DOHH2 (cell line): ENCODE results near the gene RAD51.

ENCODE experiments used
- H3F3A ChIP-seq: fragments of 200-600 bp; sonication (generic), shearing (Covaris generic); 2 replicates; pipeline ENCODE4 v1.6.0; 2016; ENCODE audit warnings: antibody characterized with exemption, mild to moderate bottlenecking; ENCODE audit not compliant: control insufficient read depth, insufficient read depth
- H3K27ac ChIP-seq: fragments of 200-600 bp; sonication (generic); 2 replicates; pipeline ENCODE4 v1.5.1; 2014; ENCODE audit warnings: low read depth, mild to moderate bottlenecking, low read length, moderate library complexity
- H3K27me3 ChIP-seq: fragments of 200-600 bp; sonication (generic); 2 replicates; pipeline ENCODE4 v1.6.1; 2014; ENCODE audit warnings: mild to moderate bottlenecking, low read length, mixed read lengths; ENCODE audit not compliant: control insufficient read depth
- H3K36me3 ChIP-seq: fragments of 200-600 bp; sonication (generic); 2 replicates; pipeline ENCODE4 v1.6.1; 2014; ENCODE audit warnings: mild to moderate bottlenecking, low read length, moderate library complexity, mixed read lengths; ENCODE audit not compliant: control insufficient read depth
- H3K4me1 ChIP-seq: fragments of 200-600 bp; sonication (generic); 2 replicates; pipeline ENCODE4 v1.6.1; 2014; ENCODE audit warnings: mild to moderate bottlenecking, low read length, mixed read lengths; ENCODE audit not compliant: control insufficient read depth
- H3K4me2 ChIP-seq: fragments of 200-600 bp; sonication (generic); 2 replicates; pipeline ENCODE4 v1.6.0; 2014; ENCODE audit warnings: mild to moderate bottlenecking, low read length, moderate library complexity
- H3K4me3 ChIP-seq: fragments of 200-600 bp; sonication (generic); 2 replicates; pipeline ENCODE4 v1.5.1; 2014; ENCODE audit warnings: mild to moderate bottlenecking, low read length, mixed read lengths
- H3K79me2 ChIP-seq: fragments of 200-600 bp; sonication (generic); 2 replicates; pipeline ENCODE4 v1.6.1; 2014; ENCODE audit warnings: mild to moderate bottlenecking, low read length, mixed read lengths; ENCODE audit not compliant: control insufficient read depth
- H3K9me2 ChIP-seq: fragments of 200-600 bp; sonication (generic); replicated peaks from 2 replicates; pipeline ENCODE4 v1.6.1; 2014; ENCODE audit warnings: mild to moderate bottlenecking, low read length, mixed read lengths; ENCODE audit not compliant: control insufficient read depth
- H3K9me3 ChIP-seq: fragments of 200-600 bp; sonication (generic); 2 replicates; pipeline ENCODE4 v1.6.1; 2014; ENCODE audit warnings: antibody characterized with exemption, low read length, mixed read lengths; ENCODE audit not compliant: control insufficient read depth, insufficient read depth
- H4K20me1 ChIP-seq: fragments of 200-600 bp; sonication (generic); 2 replicates; pipeline ENCODE4 v1.6.0; 2014; ENCODE audit warnings: low read depth, mild to moderate bottlenecking, antibody characterized with exemption, low read length, moderate library complexity; ENCODE audit not compliant: control insufficient read depth, insufficient read depth
- CTCF ChIP-seq: fragments of 200-600 bp; sonication (generic); IDR thresholded peaks from one replicate; pipeline ENCODE4 v1.5.1; 2014; ENCODE audit warnings: antibody characterized with exemption, mild to moderate bottlenecking, low read depth, low read length; ENCODE audit not compliant: poor library complexity, severe bottlenecking
- EZH2phosphoT487 ChIP-seq: fragments of 200-600 bp; sonication (generic); IDR thresholded peaks from 2 replicates; pipeline ENCODE4 v1.6.1; 2017; ENCODE audit warnings: borderline replicate concordance, mild to moderate bottlenecking, antibody characterized with exemption, low read length, moderate library complexity, mixed read lengths

Gene RAD51

GRCh38 chr15:40749151-40749630 is 54.2 kb downstream of the RAD51 start:
- Histone ChIP-seq H3K4me2 (no peak overlapping the region), H3K79me2 (peaks cover 49% of the 10 kb centered on the region), H3K4me3 (no peak overlapping the region), H3K27ac (no peak overlapping the region), H3K9me3 (no peaks in the 10 kb centered on the region), H3F3A (peaks cover 3% of the 10 kb centered on the region; the same call in 1 of the 2 replicates), H3K27me3 (no peaks in the 10 kb centered on the region), H3K9me2 (no peaks in the 10 kb centered on the region), H3K36me3 (peaks cover 80% of the 10 kb centered on the region), H3K4me1 (peaks cover 21% of the 10 kb centered on the region), H4K20me1 (no peaks in the 10 kb centered on the region)
- TF ChIP-seq CTCF (no peak), EZH2phosphoT487 (no peak)

GRCh38 chr15:40750885-40751284 is 55.9 kb downstream of the RAD51 start:
- H3K27ac ChIP-seq, result no peak overlapping the region
- H4K20me1 ChIP-seq, result no peaks in the 10 kb centered on the region
- H3K79me2 ChIP-seq, result peaks cover 54% of the 10 kb centered on the region
- H3K4me3 ChIP-seq, result no peak overlapping the region
- H3K4me1 ChIP-seq, result peaks cover 29% of the 10 kb centered on the region
- no peaks in the 10 kb centered on the region for H3K9me3 ChIP-seq
- H3K4me2 ChIP-seq, result no peak overlapping the region
- no peaks in the 10 kb centered on the region for H3K27me3 ChIP-seq
- peaks cover 3% of the 10 kb centered on the region; the same call in 1 of the 2 replicates for H3F3A ChIP-seq
- TF ChIP-seq CTCF (no peak), EZH2phosphoT487 (no peak)
- H3K36me3 ChIP-seq, result peaks cover 71% of the 10 kb centered on the region
- no peaks in the 10 kb centered on the region for H3K9me2 ChIP-seq

- H3K9me2 ChIP-seq, result no peaks in the 10 kb centered on the region
- H3K4me1 ChIP-seq, result peaks cover 37% of the 10 kb centered on the region
- no peak overlapping the region for H3K4me3 ChIP-seq
- no peak overlapping the region; the same call in 1 of the 2 replicates for H3K4me2 ChIP-seq
- H3K79me2 ChIP-seq, result peaks cover 54% of the 10 kb centered on the region
- no peaks in the 10 kb centered on the region for H3K9me3 ChIP-seq
- H3K27me3 ChIP-seq, result no peaks in the 10 kb centered on the region
- peaks cover 67% of the 10 kb centered on the region for H3K36me3 ChIP-seq
- no peaks in the 10 kb centered on the region for H4K20me1 ChIP-seq
- H3K27ac ChIP-seq, result no peak overlapping the region
- TF ChIP-seq CTCF (no peak), EZH2phosphoT487 (no peak)
- H3F3A ChIP-seq, result peaks cover 3% of the 10 kb centered on the region; the same call in 1 of the 2 replicates
Measured at GRCh38 chr15:40751745-40752144, 56.8 kb downstream of the RAD51 start.

- TF ChIP-seq CTCF (no peak), EZH2phosphoT487 (no peak)
- H4K20me1 ChIP-seq, result no peaks in the 10 kb centered on the region
- H3K4me1 ChIP-seq, result peaks cover 51% of the 10 kb centered on the region
- no peak overlapping the region for H3K27ac ChIP-seq
- H3K4me3 ChIP-seq, result peak overlapping the region; percentile 98
- H3K9me2 ChIP-seq, result no peaks in the 10 kb centered on the region
- peaks cover 50% of the 10 kb centered on the region for H3K79me2 ChIP-seq
- peaks cover 7% of the 10 kb centered on the region for H3F3A ChIP-seq
- no peaks in the 10 kb centered on the region for H3K9me3 ChIP-seq
- peaks cover 44% of the 10 kb centered on the region for H3K36me3 ChIP-seq
- H3K4me2 ChIP-seq, result peak overlapping the region; percentile 94
- no peaks in the 10 kb centered on the region for H3K27me3 ChIP-seq
Measured at GRCh38 chr15:40754574-40754882, 59.6 kb downstream of the RAD51 start.
